Lung (tissue), 12 donors: Measurements from ENCODE around the gene ZDHHC21. TPM values are rescaled to one million over a fixed set of nuclear protein-coding genes. Genes with fewer than 3 reads are reported as not detected.
"Not testable (repeated sequence)": the region's sequence is repeated elsewhere in the genome, so short reads cannot be mapped to it uniquely, and the experiment has no call there.

ENCODE experiments used
- ATAC-seq: fragments of 200-7000 bp; cut with Tn5 transposase; one replicate; pipeline ENCODE4 v1.9.1; 2020; ENCODE audit warnings: moderate number of reproducible peaks; ENCODE audit not compliant: insufficient read depth, low FRiP score
- DNase-seq, 3 donors: peaks; one replicate each; pipeline ENCODE4 v3.0.0-alpha.2; 2013 to 2017
- H3K27ac ChIP-seq, 2 donors: one replicate each; pipeline ENCODE4 v1.5.1; 2013; ENCODE audit warnings: mild to moderate bottlenecking in 2 of 2, moderate library complexity in 2 of 2, control low read depth in 1 of 2, inconsistent platforms in 1 of 2, low read depth in 1 of 2, low read length in 1 of 2
- H3K27me3 ChIP-seq, 3 donors: one replicate each; pipeline ENCODE4 v1.5.1; 2013; ENCODE audit warnings: low read length in 2 of 3; ENCODE audit not compliant: control insufficient read depth in 3 of 3, insufficient read depth in 3 of 3
- H3K36me3 ChIP-seq, 4 donors: one replicate each; pipeline ENCODE4 v1.5.1; 2013; ENCODE audit warnings: low read length in 4 of 4, mild to moderate bottlenecking in 1 of 4, moderate library complexity in 1 of 4; ENCODE audit not compliant: control insufficient read depth in 4 of 4, insufficient read depth in 4 of 4
- H3K4me1 ChIP-seq, 5 donors: one replicate each; pipeline ENCODE4 v1.5.1; 2013; ENCODE audit warnings: low read length in 5 of 5, mild to moderate bottlenecking in 2 of 5, moderate library complexity in 1 of 5; ENCODE audit not compliant: control insufficient read depth in 5 of 5, insufficient read depth in 5 of 5
- H3K4me3 ChIP-seq: one replicate; pipeline ENCODE4 v1.5.1; 2013; ENCODE audit warnings: mild to moderate bottlenecking, control low read depth, moderate library complexity
- H3K9ac ChIP-seq, 2 donors: one replicate each; pipeline ENCODE4 v1.5.1; 2013; ENCODE audit warnings: low read length in 2 of 2, control low read depth in 1 of 2; ENCODE audit not compliant: insufficient read depth in 1 of 2
- H3K9me3 ChIP-seq, 4 donors: one replicate each; pipeline ENCODE4 v1.5.1; 2013; ENCODE audit warnings: low read length in 3 of 4, mild to moderate bottlenecking in 1 of 4, moderate library complexity in 1 of 4; ENCODE audit not compliant: control insufficient read depth in 4 of 4, insufficient read depth in 3 of 4
- WGBS, 2 donors: extraction: QIAGEN DNeasy Blood & Tissue Kit; methylation state at CpG; one replicate each; pipeline ENCODE4 v1.1.7; 2013; 5-methylcytosine and 5-hydroxymethylcytosine counted together
- polyA plus RNA-seq, 2 donors: library from polyadenylated mRNA; stranded (reverse); fragments of 200-250 nt; gene quantifications; one replicate each; pipeline ENCODE4 v1.2.1, GENCODE V29; 2013
- total RNA-seq, 2 donors: library from RNA; depleted of rRNA in 1 of 2; stranded (reverse); fragments of >200 nt in 1 of 2; gene quantifications; one replicate each; pipeline ENCODE4 v1.2.1, GENCODE V29; 2014 to 2021
- TF ChIP-seq, protein P1 (sequence below): IDR thresholded peaks from 2 replicates; pipeline ENCODE4 v1.5.1; 2012; ENCODE audit warnings: mild to moderate bottlenecking; ENCODE audit errors: control extremely low read depth, extremely low read depth
- donor health status: control.
- donor health status: control.
- donor health status: Bipolar disorder and iron deficiency.
- donor health status: healthy.
- donor health status: DM: yes; HTN: yes; CAD: no.

Gene ZDHHC21
- total and polyA plus RNA-seq, 4 donors: 4.3 to 54.7 (median 15.2) TPM

DNA sequence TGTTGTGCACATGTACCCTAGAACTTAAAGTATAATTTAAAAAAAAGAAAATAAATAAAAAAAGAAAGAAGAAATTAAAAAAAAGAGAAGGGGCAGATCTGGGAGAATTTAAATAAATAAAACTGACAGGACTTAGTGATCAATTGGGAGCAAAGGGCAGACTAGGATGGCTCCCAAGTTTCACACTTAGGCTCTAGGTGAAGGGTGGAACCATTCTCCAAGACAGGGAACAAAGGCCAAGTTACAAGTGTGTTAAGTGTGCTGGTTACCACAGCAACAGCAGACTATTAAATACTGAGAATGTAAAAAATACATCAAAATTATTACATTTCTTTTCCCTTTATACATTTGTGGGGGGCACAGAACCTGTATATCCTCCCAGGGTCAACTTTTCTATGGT, 7.1 kb downstream of the ZDHHC21 start:
- H3K27me3 ChIP-seq: no peaks in the 10 kb centered on the region
- ATAC-seq: no peak
- no peak overlapping the region for H3K27ac ChIP-seq
- no peaks in the 10 kb centered on the region for H3K4me1 ChIP-seq
- no peak overlapping the region for H3K4me3 ChIP-seq
- no peak for DNase-seq
- no peak overlapping the region for H3K9ac ChIP-seq
- H3K9me3 ChIP-seq: no peaks in the 10 kb centered on the region
- TF ChIP-seq, protein P1, sequence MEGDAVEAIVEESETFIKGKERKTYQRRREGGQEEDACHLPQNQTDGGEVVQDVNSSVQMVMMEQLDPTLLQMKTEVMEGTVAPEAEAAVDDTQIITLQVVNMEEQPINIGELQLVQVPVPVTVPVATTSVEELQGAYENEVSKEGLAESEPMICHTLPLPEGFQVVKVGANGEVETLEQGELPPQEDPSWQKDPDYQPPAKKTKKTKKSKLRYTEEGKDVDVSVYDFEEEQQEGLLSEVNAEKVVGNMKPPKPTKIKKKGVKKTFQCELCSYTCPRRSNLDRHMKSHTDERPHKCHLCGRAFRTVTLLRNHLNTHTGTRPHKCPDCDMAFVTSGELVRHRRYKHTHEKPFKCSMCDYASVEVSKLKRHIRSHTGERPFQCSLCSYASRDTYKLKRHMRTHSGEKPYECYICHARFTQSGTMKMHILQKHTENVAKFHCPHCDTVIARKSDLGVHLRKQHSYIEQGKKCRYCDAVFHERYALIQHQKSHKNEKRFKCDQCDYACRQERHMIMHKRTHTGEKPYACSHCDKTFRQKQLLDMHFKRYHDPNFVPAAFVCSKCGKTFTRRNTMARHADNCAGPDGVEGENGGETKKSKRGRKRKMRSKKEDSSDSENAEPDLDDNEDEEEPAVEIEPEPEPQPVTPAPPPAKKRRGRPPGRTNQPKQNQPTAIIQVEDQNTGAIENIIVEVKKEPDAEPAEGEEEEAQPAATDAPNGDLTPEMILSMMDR: no peak
- peaks cover 5 to 12% (median 9%) of the 10 kb centered on the region in 4 donors for H3K36me3 ChIP-seq

DNA sequence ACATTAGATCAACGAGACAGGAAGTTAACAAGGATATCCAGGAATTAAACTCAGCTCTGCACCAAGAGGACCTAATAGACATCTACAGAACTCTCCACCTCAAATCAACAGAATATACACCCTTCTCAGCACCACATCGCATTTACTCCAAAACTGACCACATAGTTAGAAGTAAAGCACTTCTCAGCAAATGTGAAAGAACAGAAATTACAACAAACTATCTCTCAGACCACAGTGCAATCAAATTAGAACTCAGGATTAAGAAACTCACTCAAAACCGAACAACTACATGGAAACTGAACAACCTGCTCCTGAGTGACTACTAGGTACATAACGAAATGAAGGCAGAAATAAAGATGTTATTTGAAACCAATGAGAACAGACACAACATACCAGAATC, 10.6 kb downstream of the ZDHHC21 start:
- ATAC-seq: not testable (repeated sequence)

DNA sequence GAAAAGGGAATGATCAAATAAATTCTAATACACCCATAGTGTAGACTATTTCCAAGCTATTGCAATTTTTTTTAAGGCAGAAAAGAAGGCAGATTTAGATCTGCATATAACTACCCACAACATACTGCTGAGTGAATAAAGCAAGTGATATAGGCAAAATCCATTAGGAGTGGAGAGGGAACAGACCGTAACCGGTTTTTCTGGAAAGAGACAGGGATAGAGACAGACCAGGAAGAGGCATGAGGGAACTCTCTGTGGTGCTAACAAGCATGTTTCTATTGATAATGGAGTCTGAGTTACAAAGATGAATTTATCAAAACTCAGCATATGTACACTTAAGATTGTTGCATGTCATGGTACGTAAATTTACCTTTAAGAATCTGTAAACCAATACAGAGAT, 14.5 kb downstream of the ZDHHC21 start:
- ATAC-seq (no peak), DNase-seq (no peak)
- H3K9ac ChIP-seq: no peak overlapping the region
- no peaks in the 10 kb centered on the region for H3K36me3 ChIP-seq
- H3K4me3 ChIP-seq: no peak overlapping the region
- TF ChIP-seq, protein P1: no peak
- peaks cover 0 to 2% (median 0%) of the 10 kb centered on the region in 5 donors for H3K4me1 ChIP-seq
- WGBS, 2 donors: 98 to 99% methylated on average over 3 of the region's 3 CpGs
- no peaks in the 10 kb centered on the region for H3K27me3 ChIP-seq
- H3K9me3 ChIP-seq: no peaks in the 10 kb centered on the region
- H3K27ac ChIP-seq: no peak overlapping the region

More for the DNA sequence above, 10.6 kb downstream of the ZDHHC21 start:
- not testable (repeated sequence) for H3K36me3 ChIP-seq, H3K4me1 ChIP-seq, DNase-seq, H3K9me3 ChIP-seq, H3K4me3 ChIP-seq, H3K27ac ChIP-seq, H3K27me3 ChIP-seq, H3K9ac ChIP-seq
- WGBS, 2 donors: 81 to 93% methylated on average over 4 of the region's 4 CpGs

DNA sequence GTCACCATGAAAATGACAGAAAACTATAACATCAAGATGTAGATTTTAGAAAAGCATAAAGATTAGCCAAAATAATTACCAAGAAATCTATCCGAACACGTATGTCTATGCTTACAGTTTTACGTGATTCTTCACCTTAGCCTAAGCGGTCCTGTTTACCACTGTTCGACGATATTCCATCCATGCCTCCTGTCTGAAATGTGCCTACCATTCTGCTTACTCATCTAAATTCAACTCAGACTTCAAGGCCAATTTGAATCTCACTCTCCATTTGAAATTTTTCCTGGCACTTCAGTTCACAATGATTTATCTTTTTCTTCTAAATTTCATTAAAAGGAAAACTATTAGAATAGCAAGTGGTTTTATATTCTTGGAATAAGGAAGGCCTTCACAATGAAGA, 15.4 kb downstream of the ZDHHC21 start:
- Histone ChIP-seq H3K4me3 (no peak overlapping the region), H3K27ac (no peak overlapping the region), H3K4me1 (peaks cover 0 to 2% (median 0%) of the 10 kb centered on the region in 5 donors), H3K36me3 (no peaks in the 10 kb centered on the region), H3K9ac (no peak overlapping the region), H3K9me3 (no peaks in the 10 kb centered on the region), H3K27me3 (no peaks in the 10 kb centered on the region)
- ATAC-seq (no peak), DNase-seq (no peak)
- TF ChIP-seq, protein P1: no peak
- WGBS, 2 donors: 97% methylated on average over 6 of the region's 6 CpGs
